ENCODE measurements around the gene AGPAT1.
"Not testable (repeated sequence)": the region's sequence is repeated elsewhere in the genome, so short reads cannot be mapped to it uniquely, and the experiment has no call there.

AGPAT1 gene, protein sequence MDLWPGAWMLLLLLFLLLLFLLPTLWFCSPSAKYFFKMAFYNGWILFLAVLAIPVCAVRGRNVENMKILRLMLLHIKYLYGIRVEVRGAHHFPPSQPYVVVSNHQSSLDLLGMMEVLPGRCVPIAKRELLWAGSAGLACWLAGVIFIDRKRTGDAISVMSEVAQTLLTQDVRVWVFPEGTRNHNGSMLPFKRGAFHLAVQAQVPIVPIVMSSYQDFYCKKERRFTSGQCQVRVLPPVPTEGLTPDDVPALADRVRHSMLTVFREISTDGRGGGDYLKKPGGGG

DNA sequence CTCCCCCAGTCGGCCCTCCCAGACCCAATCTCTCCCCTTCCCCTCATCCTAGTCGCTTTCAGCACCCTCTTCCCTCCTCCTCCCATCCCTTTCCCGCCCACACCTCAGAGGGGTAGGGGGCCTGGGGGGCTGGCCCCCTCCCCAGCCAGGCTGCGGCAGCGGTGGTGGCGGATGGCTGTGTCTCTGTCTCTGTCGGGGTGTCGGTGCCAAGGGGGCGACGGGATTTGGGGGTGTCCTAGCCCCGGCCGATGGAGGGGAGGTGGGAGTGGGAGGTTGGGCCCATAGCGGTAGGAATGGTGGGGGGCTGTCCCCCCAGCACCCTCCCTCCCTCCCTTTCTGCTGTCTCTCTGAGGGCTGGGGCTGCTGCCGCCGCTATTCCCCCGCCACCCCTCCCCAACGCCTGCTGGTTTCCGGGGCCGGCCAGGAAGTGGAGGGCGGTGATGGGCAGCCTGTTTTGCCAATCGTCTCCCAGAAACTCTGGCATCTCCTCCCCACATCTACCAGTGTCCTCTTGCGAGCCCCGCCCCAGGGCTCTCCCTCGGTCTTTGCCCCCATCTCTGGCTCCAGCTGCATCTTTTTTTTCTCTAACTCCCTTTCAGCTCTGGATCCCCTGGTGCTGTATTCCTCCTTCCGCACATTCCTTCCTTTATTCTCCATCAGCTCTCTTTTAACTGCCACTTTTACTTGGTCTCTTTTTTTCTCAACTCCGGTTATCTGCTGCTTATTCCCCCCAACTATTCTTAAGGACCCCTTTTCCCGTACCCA, at the start of gene AGPAT1:
Gene AGPAT1 (minus strand): TSS at position 374 of the 765 bp plus-strand sequence. CDS start 4,588 bp downstream, outside the sequence.
- DNase-seq (ENCODE audit: low spot score): peak; percentile 96

DNA sequence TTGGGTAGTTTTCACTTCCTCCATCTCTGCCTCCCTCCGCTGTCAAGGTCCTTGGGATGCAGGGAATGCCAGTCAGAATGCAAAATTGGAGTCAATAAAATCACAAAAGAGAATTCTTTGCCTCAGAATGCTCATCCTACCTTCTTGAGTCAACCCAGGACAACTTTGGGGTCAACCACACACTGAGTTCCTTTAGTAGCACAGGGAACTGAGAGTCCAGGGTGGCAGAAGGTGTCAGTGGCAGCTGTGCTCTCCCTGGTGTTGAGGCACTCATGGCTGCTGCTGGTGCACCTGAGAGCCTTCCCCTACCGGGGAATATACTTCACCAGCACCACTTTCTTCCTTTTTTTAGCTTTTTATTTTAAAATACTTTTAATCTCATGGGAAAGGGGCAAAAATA, 48.8 kb upstream of the AGPAT1 start:
- DNase-seq (ENCODE audit: low spot score): no peak

DNA sequence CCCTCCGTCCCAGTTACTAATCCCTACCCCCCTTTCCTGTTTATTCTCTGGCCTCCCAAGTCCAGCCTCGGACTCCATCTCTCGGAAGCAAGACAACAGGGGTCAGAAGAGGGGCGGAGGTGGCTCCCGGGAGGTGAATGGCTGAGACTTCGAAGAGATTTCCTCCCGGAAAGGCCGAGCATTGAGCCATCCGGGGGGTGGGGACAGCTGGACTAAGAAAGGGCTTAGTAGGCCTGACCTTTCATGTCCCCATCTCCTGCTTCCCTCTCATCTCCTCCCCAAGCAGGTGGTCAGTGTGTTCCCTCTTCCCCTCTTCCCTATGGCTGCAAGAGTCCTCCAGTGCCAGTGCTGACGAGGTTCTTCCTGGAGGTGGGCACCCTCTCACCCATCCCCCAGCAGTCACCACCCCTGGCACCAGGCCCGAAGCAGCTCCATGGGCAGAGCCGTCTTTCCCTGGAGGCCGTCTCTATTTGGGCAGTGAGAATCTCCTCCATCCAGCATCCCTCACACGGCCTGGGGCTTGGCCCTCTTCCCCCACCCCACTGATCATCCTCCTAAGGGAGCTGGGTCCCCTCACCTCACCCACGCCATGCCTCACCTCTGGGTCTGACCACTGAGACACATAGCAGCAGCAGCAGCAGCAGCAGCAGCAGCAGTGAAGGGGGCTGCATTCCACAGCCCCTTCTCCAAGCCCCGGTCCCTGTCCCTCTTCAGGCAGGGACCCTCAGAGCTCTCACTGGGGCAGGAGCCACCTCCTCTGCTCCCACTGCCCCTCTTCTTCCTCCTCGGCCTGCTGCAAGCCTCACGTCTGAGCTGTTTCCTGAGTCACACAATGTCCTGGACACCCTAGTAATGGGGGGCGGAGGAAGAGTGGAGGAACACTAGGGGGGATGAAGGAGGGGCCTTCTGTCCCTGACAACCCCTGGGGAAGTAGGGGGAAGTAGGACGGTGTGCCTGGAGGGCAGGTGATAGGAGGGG, 47.7 kb upstream of the AGPAT1 start, which contains the start of gene NOTCH4:
Gene NOTCH4 (minus strand): TSS at position 810 of the 978 bp plus-strand sequence. CDS start 139 bp downstream, at position 671.
- no peak for DNase-seq (ENCODE audit: low spot score)

DNA sequence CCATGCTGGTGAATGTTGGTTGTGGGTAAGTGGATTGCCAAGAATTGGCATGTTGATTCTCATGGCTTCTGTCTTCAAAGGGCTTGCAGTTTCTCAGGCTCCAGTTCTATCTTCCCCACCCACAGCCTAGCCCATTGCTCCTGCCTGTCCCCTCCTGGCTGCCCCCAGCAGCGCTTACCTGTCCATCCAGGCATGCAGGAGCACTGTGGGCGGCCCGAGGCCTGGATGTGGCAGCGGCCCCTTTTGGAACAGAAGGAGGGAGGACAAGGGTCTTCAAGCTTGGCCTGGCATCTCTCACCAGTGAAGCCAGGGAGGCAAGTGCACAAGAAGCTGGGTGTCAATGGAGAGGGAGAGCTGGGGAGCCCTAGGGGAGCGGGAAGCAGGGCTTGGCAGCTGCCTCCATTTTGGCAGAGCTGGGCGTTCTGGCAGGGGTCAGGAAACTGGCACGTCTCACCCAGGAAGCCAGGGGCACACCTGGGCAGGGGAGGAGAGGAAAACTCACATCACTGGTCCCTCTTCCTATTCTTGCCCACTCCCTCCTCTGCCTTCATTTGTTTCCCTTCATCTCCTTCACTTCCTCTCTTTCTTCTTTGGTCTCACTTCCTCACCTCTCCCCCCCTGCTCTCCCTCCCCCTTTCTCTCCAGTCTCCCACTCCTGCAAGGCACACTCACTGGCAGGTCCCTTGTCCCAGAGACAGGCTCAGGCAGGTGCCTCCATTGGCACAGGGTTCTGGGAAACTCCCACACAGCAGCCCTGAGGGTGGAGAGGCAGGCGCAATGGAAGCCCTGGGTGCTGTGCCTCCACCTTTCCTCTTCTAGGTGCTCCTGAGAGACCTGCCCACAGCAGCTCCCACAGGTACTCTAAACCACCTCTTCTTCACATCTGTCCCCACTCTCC, 46.7 kb upstream of the AGPAT1 start:
- DNase-seq (ENCODE audit: low spot score): no peak

DNA sequence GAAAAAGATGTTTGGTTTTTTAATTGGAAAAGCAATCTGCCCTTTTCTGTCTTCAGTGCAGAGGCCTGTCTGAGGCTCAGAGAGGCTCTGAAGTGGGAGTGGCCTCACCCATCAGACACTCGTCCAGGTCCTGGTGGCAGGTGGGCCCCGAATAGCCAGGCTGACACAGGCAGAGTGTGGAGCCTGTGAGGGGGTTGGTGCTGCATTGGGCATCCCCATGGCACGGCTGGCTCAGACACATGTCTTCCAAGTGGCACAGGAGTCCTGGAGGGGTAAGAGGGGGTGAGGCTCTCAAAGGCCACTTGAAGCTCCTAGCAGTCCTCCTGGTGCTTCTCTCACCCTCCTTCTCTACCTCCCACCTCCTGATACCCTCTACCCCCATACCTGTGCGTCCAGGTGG, 44.1 kb upstream of the AGPAT1 start:
- DNase-seq (ENCODE audit: low spot score): no peak

DNA sequence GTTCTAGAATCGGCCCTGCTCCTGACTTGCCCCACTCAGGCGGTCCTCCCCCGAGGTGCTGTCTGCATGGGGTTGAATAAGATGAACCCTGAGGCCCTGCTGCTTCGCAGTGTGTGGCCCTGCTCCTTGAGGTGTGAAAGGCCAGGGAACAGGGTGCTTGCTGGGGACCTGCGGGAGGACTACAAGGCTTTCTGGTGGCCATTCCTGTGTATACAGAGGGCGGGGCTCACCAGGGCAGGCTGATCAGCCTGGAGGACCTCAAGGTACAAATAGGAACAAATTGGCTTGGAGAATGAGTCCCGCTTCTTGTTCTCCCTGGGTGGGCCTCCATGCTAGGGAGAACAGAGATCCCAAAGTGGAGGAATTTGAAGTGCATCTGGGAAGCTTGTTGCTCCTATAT, 42.3 kb upstream of the AGPAT1 start:
- no peak for DNase-seq (ENCODE audit: low spot score)

DNA sequence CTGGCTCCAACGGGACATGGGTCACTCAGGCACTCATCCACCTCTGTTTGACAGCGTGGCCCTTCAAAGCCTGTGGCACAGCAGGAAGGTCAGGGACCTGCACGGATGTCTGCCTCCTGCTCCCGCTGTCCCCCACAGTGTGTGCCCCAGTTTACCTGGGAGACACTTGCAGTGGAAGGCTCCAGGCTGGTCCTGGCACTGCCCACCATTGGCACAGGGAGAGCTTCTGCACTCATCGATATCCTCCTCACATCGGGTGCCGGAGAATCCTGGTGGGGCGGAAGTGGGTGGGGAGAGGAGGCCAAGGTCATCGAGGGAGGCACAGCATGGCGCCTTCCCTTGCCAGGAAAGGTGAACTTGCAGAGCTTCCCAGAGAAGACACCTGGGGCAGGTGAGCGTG, 41.1 kb upstream of the AGPAT1 start:
- no peak for DNase-seq (ENCODE audit: low spot score)

DNA sequence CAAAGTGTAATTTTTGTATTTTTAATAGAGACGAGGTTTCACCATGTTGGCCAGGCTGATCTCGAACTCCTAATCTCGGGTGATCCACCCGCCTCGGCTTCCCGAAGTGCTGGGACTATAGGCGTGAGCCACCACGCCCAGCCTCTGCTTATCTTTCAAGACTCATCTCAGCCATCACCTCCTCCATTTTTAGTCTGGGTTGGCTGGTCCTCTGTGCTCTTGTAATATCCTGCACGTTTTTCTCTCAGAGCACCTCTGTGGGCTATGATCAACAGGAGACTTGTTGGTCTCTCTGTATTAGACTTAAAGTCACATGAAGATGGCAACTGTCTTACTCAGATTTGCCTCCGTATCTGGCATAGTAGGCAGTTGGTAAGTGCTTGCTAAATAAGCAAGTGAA, 40.4 kb upstream of the AGPAT1 start:
- peak; percentile 21 for DNase-seq (ENCODE audit: low spot score)

DNA sequence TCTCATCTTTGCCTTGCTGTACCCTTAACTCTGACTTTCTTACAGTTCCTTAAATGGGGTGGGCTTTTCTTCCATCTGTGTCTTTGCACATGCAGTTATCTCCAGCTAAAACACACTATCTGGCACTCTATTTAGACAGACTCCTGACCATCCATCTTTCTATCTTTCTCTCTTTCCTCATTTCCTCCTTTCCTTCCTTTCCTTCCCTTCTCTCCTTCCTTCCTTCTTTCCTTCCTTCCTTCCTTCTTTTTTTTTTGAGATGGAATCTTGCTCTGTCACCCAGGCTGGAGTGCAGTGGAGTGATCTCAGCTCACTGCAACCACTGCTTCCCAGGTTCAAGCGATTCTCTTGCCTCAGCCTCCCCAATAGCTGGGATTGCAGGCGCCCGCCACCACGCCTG, 39.7 kb upstream of the AGPAT1 start:
- DNase-seq (ENCODE audit: low spot score): no peak

DNA sequence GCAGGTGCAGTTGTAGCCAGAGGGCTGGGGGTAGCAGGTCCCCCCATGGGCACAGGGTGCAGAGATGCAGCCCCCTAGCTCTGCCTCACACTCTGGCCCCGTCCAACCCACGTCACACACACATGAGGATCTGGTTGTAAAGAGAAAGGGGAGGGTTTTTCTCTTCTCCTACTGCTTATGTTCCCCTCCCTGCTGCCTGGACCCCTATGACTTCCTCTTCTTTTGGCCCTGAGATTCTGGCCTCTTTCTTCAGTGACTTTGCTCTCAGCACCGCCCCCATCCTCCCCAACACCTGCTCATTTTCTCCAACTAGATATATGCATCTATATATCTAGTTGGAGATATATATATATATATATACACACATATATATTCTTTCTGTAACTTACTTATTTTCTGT, 38.2 kb upstream of the AGPAT1 start:
- no peak for DNase-seq (ENCODE audit: low spot score)

DNA sequence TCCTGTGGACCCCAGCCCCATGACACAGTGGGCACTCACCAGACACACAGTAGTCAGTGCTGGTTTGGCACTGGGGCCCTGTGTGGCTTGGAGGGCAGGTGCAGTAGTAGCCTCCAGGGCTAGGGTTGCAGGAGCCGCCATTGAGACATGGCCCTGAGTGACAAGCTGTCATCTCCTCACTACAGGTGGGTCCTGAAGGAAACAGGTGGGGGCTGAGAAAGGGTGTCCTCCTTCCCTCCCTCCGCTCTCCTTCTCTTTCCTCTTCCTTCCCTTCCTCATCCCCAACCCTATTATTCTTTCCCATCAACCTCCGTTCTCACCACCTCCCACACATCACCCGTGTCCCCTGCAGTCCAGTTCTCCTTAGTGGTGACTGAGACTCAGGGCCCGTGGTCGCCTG, 37.8 kb upstream of the AGPAT1 start:
- no peak for DNase-seq (ENCODE audit: low spot score)

DNA sequence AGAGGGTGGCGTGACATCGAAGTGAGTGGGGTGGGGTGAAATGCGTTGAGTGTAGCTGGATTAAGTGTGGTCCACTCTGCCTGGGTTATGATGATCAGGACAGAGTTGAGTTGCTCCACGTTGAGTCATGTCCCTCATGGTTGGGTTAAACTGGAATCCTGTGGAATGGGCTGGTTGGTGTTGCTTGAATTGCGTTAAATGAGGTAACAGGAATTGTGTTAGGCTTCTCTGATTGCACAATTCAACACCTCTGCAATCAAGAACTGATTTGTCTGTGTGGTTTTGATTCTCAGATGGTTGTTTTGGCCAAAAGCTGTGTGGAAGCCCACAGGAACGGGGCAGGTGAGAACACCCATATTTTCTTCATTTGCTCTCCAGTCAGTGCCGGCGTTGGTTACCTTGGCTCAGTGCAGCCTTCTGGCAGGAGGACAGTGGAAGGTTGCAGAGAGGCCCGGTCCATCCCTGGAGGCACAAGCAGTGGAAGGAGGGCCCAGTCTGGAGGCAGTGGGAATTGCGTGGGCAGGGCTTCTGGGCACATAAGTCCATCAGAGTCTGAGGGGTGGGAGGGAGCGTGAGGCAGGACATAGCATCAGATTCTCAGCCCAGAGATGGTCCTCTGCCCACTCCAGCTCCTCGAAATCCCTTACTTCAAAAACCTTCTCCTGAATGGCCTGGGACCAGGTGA, 36.3 kb upstream of the AGPAT1 start:
- no peak for DNase-seq (ENCODE audit: low spot score)

DNA sequence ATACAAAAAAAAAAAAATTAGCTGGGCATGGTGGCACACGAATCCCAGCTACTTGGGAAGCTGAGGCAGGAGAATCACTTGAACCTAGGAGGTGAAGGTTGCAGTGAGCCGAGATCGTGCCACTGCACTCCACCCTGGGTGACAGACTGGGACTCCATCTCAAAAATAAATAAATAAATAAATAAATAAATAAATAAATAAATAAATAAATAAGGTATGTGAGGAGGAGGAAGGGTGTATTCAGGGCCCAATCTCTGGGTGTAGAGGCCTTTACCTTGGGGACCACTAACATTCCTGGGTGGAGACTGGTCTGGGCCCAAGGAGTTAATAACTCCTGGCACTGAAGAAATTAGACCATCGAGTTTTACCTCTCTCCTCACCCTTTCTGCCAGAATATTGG, 35.5 kb upstream of the AGPAT1 start:
- not testable (repeated sequence) for DNase-seq (ENCODE audit: low spot score)

DNA sequence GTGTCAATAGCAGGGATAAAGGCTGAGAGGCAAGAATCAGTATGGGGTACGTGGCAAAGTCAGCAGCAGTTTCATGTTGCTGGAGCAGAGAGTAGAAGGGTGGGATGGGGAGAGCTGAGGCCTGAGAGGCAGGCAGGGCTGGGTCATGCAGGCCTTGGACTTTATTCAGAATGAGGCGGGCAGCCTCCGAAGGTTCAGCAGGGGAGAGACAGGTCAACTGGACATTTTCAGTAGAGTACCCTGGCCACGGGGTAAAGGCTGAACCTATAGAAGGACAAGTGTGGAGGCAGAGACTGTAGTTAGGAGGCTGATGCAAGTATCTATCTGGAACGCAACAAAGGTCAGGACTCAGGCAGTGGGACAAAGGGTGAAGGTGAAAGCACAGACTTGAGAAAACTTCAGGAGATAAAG, 34.3 kb upstream of the AGPAT1 start:
- DNase-seq (ENCODE audit: low spot score): no peak

DNA sequence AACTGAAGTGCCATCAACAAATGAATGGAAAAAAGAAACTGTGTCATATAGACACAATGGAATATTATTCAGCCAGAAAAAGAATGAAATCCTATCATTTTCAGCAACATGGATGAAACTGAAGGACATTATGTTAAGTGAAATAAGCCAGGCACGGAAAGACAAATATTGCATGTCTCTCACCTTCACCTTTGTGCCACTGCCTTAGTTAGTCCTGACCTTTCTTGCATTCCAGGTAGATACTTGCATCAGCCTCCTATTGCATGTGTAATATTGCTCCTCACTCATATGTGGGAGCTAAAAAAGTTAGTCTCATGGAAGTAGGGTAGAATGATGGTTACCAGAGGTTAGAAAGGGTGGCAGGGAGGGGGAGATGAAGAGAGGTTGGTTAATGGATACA, 33.1 kb upstream of the AGPAT1 start:
- DNase-seq (ENCODE audit: low spot score): no peak

DNA sequence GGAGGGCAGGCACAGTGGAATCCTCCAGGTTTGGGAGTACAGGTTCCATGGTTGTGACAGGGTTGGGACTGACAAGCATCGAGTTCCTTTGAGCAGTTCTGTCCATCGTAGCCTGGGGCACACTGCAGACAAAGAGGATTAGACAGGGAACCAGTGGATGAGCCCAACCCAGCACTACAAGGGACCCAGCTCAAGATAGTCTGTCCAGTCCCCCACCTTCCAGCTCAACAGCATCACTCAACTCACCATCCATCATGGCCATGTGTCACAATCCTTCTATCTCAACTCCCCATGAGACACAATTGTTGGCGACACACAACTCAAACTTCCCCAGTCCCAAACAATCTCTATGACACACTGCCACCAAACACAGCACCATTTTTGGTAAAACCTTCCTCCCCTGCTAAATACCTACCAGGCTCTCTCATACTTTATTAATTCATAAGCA, 28.4 kb upstream of the AGPAT1 start:
- no peak for DNase-seq (ENCODE audit: low spot score)

DNA sequence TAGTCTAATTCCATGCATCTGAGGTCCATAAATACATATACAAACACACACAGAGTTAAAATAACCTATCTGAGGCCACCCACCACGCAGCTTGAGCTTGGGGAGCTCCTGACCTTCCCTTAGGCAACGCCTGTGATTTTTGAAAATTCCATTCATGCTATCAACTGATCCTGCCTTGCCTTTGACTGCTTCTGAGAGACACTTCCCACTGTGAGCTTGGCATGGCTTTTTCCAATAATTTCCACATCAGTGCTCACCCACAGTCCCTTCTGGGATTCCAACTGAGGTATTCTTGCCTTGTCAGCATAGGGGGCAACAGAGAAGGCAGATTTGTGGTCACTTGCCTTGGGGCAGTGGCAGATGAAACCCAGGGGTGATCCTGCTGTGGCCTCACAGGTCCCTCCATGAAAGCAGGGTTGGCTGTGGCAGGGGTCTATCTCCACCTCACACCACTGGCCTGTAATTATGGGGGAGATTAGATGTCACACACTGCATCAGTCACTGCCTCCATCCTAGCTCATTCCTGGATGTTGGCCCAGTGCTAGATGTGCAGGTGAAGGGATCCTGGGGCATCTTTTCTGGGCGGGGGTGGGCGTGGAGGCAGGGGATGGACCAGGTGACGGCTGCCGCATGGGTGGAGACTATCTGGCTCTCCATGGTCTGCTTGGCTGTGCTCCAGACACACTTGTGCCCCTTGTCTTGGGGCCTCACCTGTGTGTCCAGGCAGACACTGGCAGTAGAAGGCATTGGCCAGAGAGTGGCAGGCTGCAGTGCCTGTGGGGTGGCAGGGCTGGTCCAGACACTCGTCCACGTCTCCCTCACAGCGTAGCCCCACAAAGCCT, 27.8 kb upstream of the AGPAT1 start:
- DNase-seq (ENCODE audit: low spot score): no peak

DNA sequence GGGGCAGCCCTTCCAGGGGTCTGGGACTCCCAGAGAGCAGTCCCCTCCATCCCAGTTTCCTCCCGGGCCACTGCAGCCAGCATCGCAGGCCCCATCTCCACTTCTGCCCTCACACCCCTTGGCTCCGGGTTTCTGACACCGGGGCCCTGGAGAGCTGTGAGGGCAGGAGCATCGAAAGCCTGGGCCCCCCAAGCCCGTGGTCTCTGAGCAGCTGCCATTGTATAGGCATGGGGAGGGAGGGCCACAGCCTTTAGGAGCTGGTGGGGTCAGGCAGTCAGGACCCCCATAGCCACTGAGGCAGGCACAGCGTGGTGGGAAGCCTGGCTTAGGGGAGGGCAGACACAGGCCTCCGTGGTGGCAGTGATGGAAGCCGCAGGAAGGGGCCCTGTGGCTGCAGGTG, 26.3 kb upstream of the AGPAT1 start:
- no peak for DNase-seq (ENCODE audit: low spot score)

DNA sequence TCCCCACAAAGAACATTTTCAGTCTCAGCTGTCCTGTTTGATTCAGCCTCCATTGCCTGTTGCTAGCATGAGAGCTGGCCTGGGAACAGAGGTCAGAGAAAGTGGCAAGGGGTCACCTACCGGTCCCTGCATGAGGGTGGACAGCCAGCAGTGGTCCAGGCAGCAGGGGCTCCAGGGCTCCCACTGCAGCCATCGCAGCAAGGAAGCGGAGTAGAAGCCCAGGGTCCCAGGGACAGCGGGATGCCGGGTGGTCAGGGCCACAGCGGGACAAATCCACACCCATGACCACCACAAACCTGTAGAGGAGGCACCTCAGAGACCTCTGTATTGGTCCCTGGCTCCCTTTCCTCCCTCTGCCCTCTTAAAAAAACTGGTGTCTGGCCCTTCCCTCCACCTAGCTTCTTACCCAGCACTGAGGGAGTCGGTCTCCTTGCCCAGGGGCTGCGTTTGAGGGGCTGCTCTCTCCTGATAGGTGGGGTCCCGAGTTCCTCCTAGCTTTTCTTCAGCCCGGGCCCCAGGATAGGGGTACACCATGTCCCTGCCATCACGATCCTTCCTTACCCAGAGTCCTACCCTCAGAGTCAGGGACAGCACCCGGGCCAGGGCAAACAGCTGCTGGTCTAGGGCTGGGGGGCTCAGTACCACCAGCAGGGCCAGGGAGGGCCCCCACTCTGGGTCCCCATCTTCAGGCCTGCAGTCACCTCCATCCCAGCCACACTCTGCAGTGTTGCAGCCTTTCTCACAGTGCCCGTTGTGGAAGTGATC, 25.0 kb upstream of the AGPAT1 start:
- no peak for DNase-seq (ENCODE audit: low spot score)
